Measurements from ENCODE around the gene DHX35.

- TF ChIP-seq CTCF (IDR thresholded peaks at IDR 0.05) (no peak), POLR2A (IDR thresholded peaks at IDR 0.05) (no peak)
Measured at GRCh38 chr20:38937978-38938473, 24.1 kb upstream of the DHX35 start.
